GM19438 (cell line): Measurements from ENCODE around the gene ZNF277.
"Not testable (repeated sequence)": the region's sequence is repeated elsewhere in the genome, so short reads cannot be mapped to it uniquely, and the experiment has no call there.

Source experiments
- ATAC-seq: cut with Tn5 transposase; IDR thresholded peaks from one replicate; pipeline ENCODE4 v1.9.1; 2021; ENCODE audit warnings: low read depth; ENCODE audit not compliant: unreplicated experiment

ZNF277 gene

DNA sequence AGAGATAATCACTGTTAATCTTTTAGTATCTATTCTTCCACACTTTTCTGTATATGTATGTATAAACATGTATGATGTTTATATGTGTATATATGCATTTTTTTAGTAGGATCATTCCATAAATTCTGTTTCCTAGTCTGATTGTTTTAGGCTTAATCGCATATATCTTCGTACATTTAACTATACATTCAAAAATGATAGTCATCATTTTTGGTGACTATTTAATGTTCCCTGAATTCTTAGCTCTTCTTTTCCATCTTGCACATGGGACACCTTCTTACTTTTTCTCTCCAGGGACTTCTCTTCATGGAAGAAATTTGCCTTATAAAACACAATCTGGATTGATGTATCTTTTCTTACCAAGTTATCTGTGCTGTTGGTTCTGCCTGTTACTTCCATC, 42.1 kb downstream of the ZNF277 start:
- no peak for ATAC-seq

DNA sequence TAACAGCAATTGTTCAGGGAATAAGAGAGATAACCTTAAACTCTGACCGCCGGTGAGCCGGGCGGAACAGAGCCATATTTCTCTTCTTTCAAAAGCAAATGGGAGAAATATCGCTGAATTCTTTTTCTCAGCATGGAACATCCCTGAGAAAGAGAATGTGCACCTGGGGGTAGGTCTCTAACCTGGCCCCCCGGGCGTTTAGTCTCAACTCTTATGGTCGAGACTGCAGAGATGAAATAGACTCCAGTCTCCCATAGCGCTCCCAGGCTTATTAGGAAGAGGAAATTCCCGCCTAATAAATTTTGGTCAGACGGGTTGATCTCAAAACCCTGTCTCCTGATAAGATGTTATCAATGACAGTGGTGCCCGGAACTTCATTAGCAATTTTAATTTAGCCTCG, 43.5 kb downstream of the ZNF277 start:
- ATAC-seq = not testable (repeated sequence)

DNA sequence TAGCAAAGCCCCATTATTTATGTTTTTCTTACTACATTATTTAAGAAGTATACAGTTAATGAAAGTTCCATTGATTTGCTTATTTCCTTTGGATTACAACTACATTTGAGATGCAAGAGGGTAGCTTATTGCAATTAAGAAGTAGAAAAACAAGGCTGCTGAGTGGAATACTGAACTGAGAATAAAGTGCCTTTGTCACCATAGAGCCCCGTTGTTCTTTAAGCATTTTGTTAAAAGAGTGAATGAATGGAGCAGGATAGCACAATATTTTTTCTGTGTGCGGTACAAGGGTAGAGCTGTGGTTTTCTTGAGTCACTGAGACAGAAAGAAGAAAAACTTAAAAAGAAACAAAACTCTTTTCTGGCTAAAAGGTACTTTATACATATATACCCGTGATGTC, 45.6 kb downstream of the ZNF277 start:
- no peak for ATAC-seq

DNA sequence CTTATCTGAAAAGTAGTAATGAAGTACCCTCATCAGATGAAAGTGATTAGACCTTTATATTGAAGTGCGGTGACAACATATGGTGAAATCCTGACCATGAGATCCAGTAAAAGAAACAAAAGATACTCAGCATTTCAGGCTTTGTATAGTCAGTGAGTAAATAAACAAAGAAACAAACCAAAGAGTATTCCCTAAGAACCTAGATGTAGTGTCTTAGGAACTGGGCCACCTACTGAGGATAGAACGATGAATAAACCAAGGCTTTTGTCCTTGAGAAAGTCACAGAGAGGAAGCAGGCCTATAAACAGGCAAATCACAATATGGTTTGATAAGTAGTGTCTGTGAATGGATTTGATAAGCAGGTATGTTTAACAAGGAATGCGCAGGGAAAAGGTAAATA, 46.2 kb downstream of the ZNF277 start:
- ATAC-seq = no peak

DNA sequence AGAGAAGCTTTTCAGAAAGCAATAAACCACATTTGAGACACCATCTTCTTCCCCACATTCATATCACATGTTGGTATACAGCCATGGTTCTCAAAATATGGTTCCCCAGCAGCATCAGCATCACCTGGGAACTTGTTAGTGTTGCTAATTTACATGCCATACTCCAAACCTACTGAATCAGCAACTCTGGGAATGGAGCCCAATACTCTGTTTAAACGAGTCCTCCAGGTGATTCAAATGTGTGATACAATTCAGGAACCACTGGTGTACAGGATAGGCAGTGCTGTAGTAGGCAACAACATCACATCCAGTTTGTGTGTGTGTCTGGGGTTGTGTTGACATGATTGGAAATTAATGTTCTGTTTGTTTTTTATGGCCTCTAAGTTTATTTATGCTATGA, 47.7 kb downstream of the ZNF277 start:
- ATAC-seq = no peak

DNA sequence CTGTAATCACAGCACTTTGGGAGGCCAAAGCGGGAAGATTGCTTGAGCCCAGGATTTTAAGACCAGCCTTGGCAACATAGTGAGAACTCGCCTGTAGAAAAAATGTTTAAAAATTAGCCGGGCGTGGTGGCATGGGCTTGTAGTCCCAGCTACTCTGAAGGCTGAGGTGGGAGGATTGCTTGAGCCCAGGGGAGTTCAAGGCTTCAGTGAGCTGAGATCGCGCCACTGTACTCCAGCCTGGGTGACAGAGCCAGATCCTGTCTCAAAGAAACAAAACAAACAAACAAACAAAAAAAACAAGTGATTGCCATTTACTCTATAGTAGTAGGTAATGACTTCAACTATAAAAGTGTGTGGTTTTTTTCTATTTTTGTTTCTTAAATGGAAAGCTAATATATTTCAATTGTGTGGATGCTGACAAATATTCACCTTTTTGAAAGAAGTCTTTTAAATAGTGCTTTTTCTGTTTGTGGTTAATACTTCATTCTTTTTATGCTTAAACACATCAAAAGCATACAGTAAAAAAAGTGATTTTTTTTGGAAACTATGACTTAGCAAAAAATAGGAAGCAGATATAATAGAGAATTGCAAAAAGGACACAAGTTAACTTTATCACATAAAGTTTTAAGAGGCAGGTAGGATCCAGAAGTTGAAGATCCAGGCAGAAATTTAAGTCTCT, 48.4 kb downstream of the ZNF277 start:
- no peak for ATAC-seq

DNA sequence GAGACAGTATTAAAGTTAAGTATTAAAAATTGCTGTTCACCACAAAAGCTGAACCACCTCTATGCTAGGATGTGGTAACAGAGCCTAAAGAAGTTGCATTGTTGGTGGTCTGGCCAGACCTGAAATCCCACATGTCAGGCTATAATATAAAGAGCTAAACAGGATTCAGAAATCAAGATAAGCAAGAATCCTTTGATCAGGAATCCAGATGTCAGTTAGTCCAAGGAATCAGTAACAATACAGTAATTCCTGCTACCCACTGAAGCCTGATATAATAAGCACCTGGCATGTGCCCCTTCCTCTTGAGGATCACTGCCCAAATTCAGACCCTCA, 48.9 kb downstream of the ZNF277 start:
- no peak for ATAC-seq

DNA sequence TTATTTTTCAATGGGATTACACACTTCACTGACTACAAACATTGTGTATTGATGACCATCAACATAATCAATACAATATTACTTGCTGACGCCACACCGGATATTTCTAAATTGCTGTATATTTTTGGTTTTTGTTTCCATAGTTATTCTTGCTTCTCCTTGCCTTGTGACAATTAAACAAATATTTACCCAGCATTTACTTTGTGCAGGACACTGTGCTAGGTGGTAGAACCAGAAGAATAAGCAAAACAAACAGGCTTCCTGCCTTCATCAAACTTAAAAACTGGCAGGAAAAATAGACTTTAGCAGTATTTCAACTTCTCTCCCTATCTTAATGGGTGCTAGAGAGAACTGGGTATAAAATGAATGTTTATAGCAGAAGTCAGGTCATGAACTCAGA, 50.6 kb downstream of the ZNF277 start:
- no peak for ATAC-seq

DNA sequence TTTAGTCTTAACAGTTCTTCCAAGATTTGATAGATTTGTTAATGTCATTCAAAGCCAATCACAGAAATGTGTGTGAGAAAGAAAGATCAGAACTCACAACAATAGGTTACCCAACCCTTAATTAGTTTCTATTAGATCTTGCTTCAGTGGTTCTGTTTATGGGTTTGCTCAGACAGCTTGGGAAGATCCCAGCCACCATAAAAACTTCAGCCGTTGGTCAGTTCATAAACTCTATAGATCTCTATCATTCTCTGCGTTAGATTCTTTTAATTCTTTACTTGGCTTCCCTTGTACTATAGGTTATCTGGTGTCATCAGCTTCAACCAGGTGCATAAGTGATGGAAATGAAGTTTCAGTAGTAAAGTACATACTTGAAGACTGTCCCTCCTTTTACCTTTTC, 54.4 kb downstream of the ZNF277 start:
- ATAC-seq = no peak

DNA sequence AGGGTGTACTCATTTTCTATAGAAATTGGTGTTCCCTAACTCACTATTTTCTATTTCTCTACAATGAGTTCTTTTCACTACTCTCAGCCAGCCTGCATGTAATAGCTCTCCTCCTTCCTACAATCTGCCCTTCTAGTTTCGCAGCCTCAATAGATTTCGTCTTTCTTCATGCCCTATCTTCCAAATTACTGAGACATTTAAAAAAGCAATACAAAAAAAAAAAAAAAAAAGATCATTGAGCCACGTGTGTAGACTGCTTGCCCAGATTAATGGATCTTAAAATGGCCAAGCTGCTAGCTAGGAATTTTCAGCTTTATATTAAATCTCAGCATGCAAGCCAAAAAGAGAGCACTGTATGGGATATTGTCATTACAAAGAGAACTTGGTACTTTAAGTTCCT, 55.5 kb downstream of the ZNF277 start:
- no peak for ATAC-seq

DNA sequence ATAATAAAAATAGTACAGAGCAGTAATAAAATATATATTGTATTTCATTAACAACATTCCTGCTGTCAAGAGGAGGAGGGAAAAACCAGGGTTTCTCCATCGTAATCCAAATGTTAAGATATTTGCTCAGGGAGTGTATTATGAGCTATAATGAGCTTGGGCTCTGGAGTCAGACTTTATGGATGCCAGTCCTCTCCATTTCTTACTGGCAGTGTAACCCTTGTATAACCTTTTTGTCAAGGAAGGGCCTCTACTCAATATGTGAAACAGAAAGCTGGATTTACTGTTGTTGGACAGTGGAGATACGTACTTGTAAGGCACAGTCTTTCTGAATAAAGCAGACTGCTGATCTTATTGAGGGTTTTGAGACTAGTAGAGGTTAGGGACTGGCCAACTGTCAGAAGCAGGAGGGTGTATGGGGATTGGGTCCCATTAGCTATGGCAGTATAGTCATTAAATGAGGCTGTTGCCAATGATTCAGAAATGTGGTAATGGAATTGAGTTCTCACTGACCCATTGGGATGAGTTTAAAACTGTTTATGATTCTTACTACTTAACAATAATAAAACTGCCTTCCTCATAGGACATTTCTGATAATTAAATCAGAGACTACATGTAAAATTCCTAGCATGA, 56.5 kb downstream of the ZNF277 start:
- no peak for ATAC-seq

DNA sequence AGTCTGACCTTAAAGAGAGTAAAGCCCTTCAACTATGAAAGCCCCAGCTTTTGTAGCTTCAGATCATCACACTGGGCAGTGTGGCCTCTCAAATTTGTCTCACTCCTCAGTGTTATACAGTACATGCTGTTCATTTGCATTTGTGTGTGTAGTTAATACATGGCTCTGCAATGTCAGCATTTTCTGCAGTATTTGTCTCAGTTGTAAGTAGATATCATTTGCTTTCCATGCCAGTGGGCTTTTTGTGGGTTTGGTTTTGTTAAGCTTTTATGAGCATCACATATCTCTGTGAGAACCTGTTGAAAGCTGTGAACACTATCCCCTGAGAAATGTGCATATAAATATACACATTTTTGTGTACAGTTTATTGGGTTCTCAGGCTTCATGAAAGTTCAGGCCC, 57.0 kb downstream of the ZNF277 start:
- no peak for ATAC-seq

DNA sequence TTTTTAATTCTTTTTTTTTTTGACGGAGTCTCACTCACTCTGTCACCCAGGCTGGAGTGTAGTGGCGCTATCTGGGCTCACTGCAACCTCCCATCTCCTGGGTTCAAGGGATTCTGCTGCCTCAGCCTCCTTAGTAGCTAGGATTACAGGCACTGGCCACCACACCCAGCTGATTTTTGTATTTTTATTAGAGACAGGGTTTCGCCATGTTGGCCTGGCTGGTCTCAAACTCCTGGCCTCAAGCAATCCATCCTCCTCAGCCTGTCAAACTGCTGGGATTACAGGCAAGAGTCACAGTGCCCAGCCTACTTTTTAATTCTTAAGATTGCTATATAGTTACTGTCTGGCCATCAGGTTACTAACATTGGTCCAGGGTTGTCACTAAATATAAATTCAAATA, 59.6 kb downstream of the ZNF277 start:
- ATAC-seq = no peak

DNA sequence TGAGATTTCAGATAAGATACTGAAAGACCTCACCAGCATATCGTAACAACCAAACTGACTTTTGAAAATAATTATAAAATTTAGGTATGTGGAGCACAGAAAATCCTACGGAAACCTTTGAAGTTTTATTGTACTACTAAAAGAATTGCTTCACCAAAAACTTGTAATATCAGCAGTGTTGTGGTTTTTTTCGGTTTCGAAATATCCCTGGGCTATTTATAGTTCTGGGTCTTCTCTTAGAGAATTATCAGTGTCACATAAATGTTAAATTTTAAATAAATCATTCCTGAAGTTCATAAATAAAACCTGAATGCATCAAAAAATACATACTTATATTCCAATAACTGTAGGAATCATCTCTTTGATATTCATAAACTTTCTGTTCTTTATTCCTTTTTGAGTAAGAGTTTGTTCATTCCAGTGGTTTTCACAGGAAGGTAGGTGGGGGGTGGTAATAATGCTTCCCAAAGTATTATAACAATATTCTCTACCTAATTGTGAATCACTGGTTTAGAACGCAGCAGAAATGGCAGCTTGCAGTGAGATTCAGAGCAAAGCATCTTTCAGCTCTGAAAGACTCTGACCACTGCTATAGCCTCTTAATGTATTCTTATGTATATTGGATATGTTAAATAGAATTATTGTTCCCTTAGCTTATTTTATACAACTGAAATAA, 60.2 kb downstream of the ZNF277 start:
- ATAC-seq = no peak

DNA sequence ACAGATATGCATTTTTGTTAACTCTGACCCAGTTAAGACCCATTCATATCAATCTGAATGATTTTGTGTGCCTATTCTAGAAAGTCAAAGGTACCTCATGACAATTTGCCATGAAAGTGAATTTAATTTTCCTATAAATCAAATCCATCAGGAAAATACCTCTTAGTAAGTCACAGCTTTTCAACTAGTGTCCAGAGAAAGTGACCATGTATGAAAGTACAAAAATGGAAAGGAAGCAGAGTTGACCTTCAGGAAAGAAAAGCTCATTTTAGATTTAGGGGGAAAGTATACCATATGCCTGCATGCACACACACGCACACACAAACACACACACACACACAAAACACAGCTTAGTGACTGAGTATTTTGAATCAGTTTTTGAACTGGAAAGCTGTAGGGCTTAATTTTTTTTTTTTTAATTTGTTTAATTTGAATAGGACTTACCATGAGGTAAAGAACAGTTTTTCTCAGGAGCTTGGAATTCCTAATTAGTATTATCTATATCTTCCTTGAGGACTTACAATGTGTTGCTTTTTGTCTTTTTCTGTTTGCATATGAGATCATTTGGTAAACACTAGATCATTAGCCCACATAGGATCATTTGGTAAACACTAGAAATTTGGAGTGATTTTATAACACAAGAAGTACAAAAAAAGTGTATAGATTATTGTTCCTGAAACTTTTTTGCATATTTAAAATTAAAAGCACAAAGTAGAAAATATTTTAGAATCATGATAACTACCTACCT, 61.6 kb downstream of the ZNF277 start:
- ATAC-seq = no peak

DNA sequence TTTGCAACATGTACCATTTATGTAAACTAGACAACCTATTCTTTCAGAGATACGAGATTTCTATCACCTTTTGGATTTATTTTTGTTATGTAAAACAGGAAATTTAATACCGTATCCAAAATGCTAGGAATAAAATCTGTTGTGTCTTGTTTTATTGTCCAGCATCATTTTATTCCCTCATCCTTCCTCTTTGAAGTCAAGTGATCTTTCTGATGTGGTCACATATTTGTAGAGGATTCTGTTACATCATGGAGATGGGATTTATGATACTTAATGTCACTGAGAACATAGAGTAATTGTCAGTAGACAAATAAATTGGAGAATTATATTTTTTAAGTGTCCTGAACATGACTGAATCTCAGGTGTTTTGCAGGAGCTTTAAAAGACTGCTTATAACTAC, 64.7 kb downstream of the ZNF277 start:
- ATAC-seq = no peak

DNA sequence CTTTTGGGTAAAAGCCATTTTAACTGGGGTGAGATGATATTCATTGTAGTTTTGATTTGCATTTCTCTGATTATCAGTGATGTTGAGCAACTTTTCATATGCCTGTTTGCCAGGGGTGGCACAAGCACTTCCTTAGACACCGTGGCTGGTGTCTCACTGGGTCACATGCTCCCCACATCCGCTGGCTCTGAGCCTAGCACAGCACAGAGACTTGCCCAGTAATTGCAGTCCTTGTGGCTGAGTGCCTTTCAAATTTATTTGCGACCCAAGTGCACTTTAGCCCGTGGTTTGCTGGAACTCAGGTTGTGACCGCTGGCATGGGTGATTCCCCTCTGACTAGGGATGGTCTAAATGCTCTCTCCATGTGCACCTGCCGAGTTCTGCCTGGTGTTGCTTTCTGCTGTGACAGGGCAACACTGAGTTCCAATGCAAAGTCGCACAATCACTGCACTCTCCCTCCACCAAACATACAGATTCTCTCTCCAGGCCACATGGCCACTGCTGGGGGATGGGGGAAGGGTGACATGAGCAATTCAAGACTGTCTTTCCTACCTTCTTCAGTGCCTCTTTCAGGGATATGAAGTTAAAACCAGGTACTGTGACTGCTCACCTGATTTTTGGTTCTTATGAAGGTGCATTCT, 66.5 kb downstream of the ZNF277 start:
- no peak for ATAC-seq

DNA sequence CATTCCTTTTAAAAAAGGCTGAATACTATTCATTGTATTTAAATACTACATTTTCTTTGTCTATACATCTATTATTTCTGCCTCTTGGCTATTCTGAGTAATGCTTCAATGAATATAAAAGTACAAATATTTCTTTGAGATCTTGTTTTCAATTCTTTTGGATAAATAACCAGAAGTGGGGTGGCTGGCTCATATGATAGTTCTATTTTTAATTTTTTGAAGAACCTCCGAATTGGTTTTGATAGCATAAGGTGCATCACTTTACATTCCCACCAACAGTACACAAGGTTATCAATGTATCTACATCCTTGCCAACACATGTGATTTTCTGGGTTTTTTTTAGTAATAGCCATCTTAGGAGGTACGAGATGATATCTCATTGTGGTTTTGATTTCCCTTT, 72.5 kb downstream of the ZNF277 start:
- ATAC-seq = no peak

DNA sequence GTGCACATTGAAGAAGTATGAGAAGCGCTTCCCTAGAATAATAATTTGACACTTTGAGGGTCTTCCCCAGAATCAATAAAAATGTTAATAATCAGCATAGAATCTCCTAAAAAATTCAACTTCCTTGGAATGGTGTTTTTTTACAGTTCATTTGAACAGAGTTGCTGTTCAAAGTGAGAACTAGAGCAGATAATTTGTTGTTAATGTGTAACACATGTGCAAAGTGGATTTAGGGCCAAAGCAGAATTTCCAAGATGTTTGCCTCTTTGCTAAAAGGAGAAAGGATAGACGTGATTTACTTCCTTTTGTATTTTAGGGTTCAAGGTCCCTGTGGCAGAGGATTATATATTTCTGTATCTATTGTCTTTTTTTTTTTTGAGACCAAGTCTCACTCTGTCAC, 73.8 kb downstream of the ZNF277 start:
- ATAC-seq = no peak

DNA sequence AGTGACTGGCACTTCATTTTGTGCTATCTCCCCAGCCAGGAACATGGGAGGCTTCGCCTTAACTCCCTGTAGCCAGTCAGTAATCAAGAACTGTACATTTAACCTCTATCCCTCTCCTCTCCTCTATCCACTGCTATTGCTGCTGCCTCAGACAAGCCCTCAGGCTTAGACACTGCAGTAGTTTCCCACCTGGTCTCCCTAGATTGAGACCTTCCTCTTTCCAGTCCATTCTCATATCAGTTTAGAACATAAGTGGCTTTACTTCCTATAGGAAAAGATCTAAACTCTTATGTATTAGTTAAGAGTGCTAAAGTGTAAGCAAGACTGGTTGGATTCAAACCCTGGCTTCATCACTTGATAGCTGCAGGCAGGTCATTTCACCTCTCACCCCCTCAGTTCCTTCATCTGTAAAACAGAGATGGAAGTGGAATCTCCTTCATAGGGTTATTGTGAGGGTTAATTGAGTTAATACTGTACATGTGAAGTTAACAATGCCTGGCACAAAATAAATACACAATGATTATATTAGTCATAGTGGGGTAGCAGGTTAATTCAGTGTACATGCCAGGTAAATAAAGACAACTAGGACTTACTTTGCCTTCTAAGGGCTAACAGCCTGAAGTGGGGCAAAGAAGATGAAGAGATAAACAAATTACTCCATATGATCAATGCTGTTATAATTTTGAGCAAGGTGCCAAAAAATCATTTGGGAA, 76.1 kb downstream of the ZNF277 start:
- no peak for ATAC-seq
